HG03469 (cell line): ENCODE measurements around the gene ZNF585A.
"Not testable (repeated sequence)": the region's sequence is repeated elsewhere in the genome, so short reads cannot be mapped to it uniquely, and the experiment has no call there.

Experiments used
- ATAC-seq: cut with Tn5 transposase; IDR thresholded peaks from one replicate; pipeline ENCODE4 v1.9.1; 2021; ENCODE audit warnings: mild to moderate bottlenecking, moderate library complexity, moderate number of reproducible peaks; ENCODE audit not compliant: unreplicated experiment

The ZNF585A gene

GRCh38 chr19:37172368-37173366 lies at the start of gene ZNF585A:
ZNF585A (minus strand) TSS chr19:37172695; CDS start chr19:37169910, 2,785 bp downstream.
- peak; percentile 85 for ATAC-seq

- ATAC-seq, result no peak
These were observed 48.6 kb upstream of the ZNF585A start for GRCh38 chr19:37221136-37221535.

- no peak for ATAC-seq
These were observed 47.9 kb upstream of the ZNF585A start for GRCh38 chr19:37220383-37220782.

GRCh38 chr19:37218592-37218935 lies 46.1 kb upstream of the ZNF585A start:
- no peak for ATAC-seq

GRCh38 chr19:37217775-37218591 lies 45.5 kb upstream of the ZNF585A start, which contains the start of gene ZNF383:
ZNF383 (plus strand) TSS chr19:37218214; CDS start chr19:37230454, 12,240 bp downstream.
- peak; percentile 85 for ATAC-seq

GRCh38 chr19:37217480-37217774 lies 44.9 kb upstream of the ZNF585A start:
- ATAC-seq, result no peak

- ATAC-seq, result no peak
These were observed 25.3 kb upstream of the ZNF585A start for GRCh38 chr19:37197768-37198167.

GRCh38 chr19:37197115-37197514 lies 24.6 kb upstream of the ZNF585A start:
- ATAC-seq, result not testable (repeated sequence)

GRCh38 chr19:37195248-37195647 lies 22.8 kb upstream of the ZNF585A start:
- not testable (repeated sequence) for ATAC-seq

GRCh38 chr19:37186071-37186470 lies 13.6 kb upstream of the ZNF585A start:
- not testable (repeated sequence) for ATAC-seq

- no peak for ATAC-seq
These were observed 6.9 kb downstream of the ZNF585A start for GRCh38 chr19:37165635-37166034.

- no peak for ATAC-seq
These were observed 12.3 kb downstream of the ZNF585A start for GRCh38 chr19:37160153-37160552.

- no peak for ATAC-seq
These were observed 24.3 kb downstream of the ZNF585A start for GRCh38 chr19:37148214-37148613.

- ATAC-seq, result no peak
These were observed 36.4 kb downstream of the ZNF585A start for GRCh38 chr19:37136111-37136510.

- ATAC-seq, result no peak
These were observed 43.7 kb downstream of the ZNF585A start for GRCh38 chr19:37128821-37129177.

- no peak for ATAC-seq
These were observed 44.3 kb downstream of the ZNF585A start for GRCh38 chr19:37127999-37128820.

GRCh38 chr19:37122093-37122492 lies 50.4 kb downstream of the ZNF585A start:
- ATAC-seq, result not testable (repeated sequence)

GRCh38 chr19:37114001-37114400 lies 58.5 kb downstream of the ZNF585A start:
- ATAC-seq, result no peak

GRCh38 chr19:37111753-37112152 lies 60.7 kb downstream of the ZNF585A start:
- not testable (repeated sequence) for ATAC-seq

- ATAC-seq, result not testable (repeated sequence)
These were observed 68.4 kb downstream of the ZNF585A start for GRCh38 chr19:37104135-37104534.

GRCh38 chr19:37098570-37098969 lies 73.9 kb downstream of the ZNF585A start:
- no peak for ATAC-seq
